ENCODE measurements around the gene TPCN1.

Gene TPCN1

GRCh38 chr12:113228394-113229028, 7.2 kb downstream of the TPCN1 start:
- Histone ChIP-seq H3K36me3 (ENCODE audit: insufficient read depth, low read length) (peaks cover 63% of the 10 kb centered on the region), H3K9me3 (ENCODE audit: low read length) (no peaks in the 10 kb centered on the region), H3K4me3 (ENCODE audit: low read depth in 1 of 2, low read length in 2 of 2) (no peak overlapping the region), H3K4me1 (ENCODE audit: insufficient read depth, low read length) (peaks cover 7% of the 10 kb centered on the region), H3K27ac (ENCODE audit: low read depth, low read length) (no peak overlapping the region), H3K27me3 (ENCODE audit: control insufficient read depth in 1 of 2, insufficient read depth in 2 of 2, low read length in 2 of 2) (no peaks in the 10 kb centered on the region), H3K9ac (ENCODE audit: low read length) (no peak overlapping the region)

DNA sequence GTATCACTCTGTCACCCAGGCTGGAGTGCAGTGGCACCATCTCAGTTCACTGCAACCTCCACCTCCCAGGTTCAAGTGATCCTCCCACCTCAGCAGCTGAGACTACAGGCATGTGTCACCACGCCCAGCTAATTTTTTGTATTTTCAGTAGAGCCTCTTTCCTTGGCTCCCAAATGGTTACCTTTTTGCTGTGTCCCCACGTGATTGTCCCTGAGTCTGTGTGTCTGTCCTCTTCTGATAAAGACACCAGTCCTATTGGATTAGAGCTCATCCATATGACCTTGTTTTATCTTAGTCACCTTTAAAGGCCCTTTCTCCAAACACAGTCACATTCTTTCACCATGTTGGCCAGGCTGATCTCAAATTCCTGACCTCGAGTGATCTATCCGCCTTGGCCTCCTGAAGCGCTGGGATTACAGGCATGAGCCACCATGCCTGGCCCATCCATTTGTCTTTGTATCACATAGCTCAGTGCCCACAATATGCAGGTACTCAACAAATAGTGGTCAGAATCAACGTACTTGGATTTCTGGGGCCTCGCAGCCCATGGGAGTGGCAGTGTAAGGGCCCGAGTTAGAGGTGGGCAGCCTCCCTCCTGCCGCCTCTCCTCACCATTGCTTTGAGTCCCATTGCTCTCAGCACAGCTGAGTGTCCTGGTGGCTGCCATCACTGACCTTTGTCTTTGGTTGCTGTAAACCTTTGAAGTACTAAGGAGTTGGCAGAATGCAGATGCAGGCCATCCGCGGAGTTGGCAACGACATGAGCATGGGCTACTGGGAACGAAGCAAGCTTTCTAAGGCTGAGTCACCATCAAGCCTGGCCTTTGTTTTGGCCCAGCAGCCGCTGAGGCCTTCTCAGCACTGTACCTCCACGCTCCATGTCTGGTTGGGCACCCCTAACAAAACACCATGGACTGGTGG, 9.3 kb downstream of the TPCN1 start:
- Histone ChIP-seq H3K4me1 (ENCODE audit: insufficient read depth, low read length) (no peaks in the 10 kb centered on the region), H3K27ac (ENCODE audit: low read depth, low read length) (no peak overlapping the region), H3K27me3 (ENCODE audit: control insufficient read depth in 1 of 2, insufficient read depth in 2 of 2, low read length in 2 of 2) (no peaks in the 10 kb centered on the region), H3K9me3 (ENCODE audit: low read length) (no peaks in the 10 kb centered on the region), H3K4me3 (ENCODE audit: low read depth in 1 of 2, low read length in 2 of 2) (no peak overlapping the region), H3K36me3 (ENCODE audit: insufficient read depth, low read length) (peaks cover 76% of the 10 kb centered on the region), H3K9ac (ENCODE audit: low read length) (no peak overlapping the region)

GRCh38 chr12:113231235-113232088, 10.2 kb downstream of the TPCN1 start:
- Histone ChIP-seq H3K4me1 (ENCODE audit: insufficient read depth, low read length) (no peaks in the 10 kb centered on the region), H3K27ac (ENCODE audit: low read depth, low read length) (no peak overlapping the region), H3K36me3 (ENCODE audit: insufficient read depth, low read length) (peaks cover 76% of the 10 kb centered on the region), H3K4me3 (ENCODE audit: low read depth in 1 of 2, low read length in 2 of 2) (no peak overlapping the region), H3K9ac (ENCODE audit: low read length) (no peak overlapping the region), H3K27me3 (ENCODE audit: control insufficient read depth in 1 of 2, insufficient read depth in 2 of 2, low read length in 2 of 2) (no peaks in the 10 kb centered on the region), H3K9me3 (ENCODE audit: low read length) (no peaks in the 10 kb centered on the region)

DNA sequence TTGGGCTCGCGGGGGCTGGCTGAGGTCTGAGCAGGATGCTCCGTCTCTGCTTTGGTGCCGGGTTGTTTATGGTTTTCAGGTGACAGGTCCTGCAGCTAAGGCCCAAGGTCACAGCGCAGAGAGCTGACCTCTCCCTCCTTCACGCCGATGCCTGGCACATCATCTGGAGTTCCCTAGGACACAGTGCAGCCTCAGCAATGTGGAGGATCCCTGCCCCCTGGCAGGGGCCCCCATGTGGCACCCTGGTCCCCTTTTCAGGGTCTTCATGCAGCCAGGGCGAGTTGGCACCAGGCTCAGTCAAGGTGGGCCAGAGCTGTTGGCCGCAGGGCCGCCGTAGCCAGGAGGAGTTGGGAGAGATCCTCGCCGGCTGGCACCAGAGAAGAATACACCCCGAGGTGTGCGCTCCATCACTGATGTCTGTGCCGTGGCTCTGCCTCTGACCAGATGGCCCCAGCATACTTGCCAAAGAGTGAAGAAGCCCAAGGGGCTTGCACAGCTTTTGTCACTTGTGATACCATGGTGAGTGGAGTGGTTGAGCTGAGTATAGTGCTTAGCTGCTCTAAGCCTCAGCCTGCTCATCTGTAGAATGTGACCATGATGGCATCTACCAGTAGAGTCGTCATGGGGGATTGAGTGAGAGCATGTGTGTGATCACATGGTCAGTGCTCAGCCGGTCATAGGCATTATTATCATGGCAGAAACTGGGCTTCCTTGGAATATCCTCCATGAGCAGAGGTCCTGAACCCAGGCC, 11.0 kb downstream of the TPCN1 start:
- no peak overlapping the region for H3K4me3 ChIP-seq (ENCODE audit: low read depth in 1 of 2, low read length in 2 of 2)
- H3K36me3 ChIP-seq (ENCODE audit: insufficient read depth, low read length), result peaks cover 68% of the 10 kb centered on the region
- peaks cover 3% of the 10 kb centered on the region for H3K4me1 ChIP-seq (ENCODE audit: insufficient read depth, low read length)
- H3K27ac ChIP-seq (ENCODE audit: low read depth, low read length), result no peak overlapping the region
- no peaks in the 10 kb centered on the region for H3K9me3 ChIP-seq (ENCODE audit: low read length)
- H3K9ac ChIP-seq (ENCODE audit: low read length), result no peak overlapping the region
- H3K27me3 ChIP-seq (ENCODE audit: control insufficient read depth in 1 of 2, insufficient read depth in 2 of 2, low read length in 2 of 2), result no peaks in the 10 kb centered on the region

GRCh38 chr12:113232840-113233585, 11.7 kb downstream of the TPCN1 start:
- Histone ChIP-seq H3K27ac (ENCODE audit: low read depth, low read length) (no peak overlapping the region), H3K4me1 (ENCODE audit: insufficient read depth, low read length) (peaks cover 3% of the 10 kb centered on the region), H3K27me3 (ENCODE audit: control insufficient read depth in 1 of 2, insufficient read depth in 2 of 2, low read length in 2 of 2) (no peaks in the 10 kb centered on the region), H3K9me3 (ENCODE audit: low read length) (no peaks in the 10 kb centered on the region), H3K4me3 (ENCODE audit: low read depth in 1 of 2, low read length in 2 of 2) (no peak overlapping the region), H3K9ac (ENCODE audit: low read length) (no peak overlapping the region), H3K36me3 (ENCODE audit: insufficient read depth, low read length) (peaks cover 61% of the 10 kb centered on the region)

- Histone ChIP-seq H3K9me3 (ENCODE audit: low read length) (no peaks in the 10 kb centered on the region), H3K36me3 (ENCODE audit: insufficient read depth, low read length) (peaks cover 59% of the 10 kb centered on the region), H3K27ac (ENCODE audit: low read depth, low read length) (no peak overlapping the region), H3K4me3 (ENCODE audit: low read depth in 1 of 2, low read length in 2 of 2) (no peak overlapping the region), H3K4me1 (ENCODE audit: insufficient read depth, low read length) (peaks cover 3% of the 10 kb centered on the region), H3K9ac (ENCODE audit: low read length) (no peak overlapping the region), H3K27me3 (ENCODE audit: control insufficient read depth in 1 of 2, insufficient read depth in 2 of 2, low read length in 2 of 2) (no peaks in the 10 kb centered on the region)
Observed at GRCh38 chr12:113233967-113234366, 12.7 kb downstream of the TPCN1 start.

DNA sequence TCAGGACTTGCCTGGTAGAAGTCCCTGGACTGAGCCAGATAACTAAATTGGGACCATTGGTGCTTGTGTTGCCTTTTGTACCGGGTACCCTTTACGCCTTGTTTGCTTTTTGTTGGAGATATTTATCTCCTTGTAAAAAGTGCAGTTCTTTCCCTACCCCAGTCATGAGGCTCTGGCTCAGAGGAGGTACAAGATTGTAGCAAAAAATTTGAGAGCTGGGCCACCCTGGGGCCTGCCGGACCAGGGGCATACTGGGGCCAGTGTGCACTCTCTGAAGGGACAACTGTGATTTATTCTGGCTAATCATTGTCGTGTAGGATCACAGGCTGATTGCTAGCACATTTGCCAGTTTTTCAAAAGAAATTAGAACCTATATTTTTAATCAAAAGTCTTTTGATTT, 13.2 kb downstream of the TPCN1 start:
- peaks cover 8% of the 10 kb centered on the region for H3K4me1 ChIP-seq (ENCODE audit: insufficient read depth, low read length)
- peaks cover 58% of the 10 kb centered on the region for H3K36me3 ChIP-seq (ENCODE audit: insufficient read depth, low read length)
- no peak overlapping the region for H3K27ac ChIP-seq (ENCODE audit: low read depth, low read length)
- H3K9ac ChIP-seq (ENCODE audit: low read length), result no peak overlapping the region
- H3K4me3 ChIP-seq (ENCODE audit: low read depth in 1 of 2, low read length in 2 of 2), result no peak overlapping the region
- no peaks in the 10 kb centered on the region for H3K9me3 ChIP-seq (ENCODE audit: low read length)
- H3K27me3 ChIP-seq (ENCODE audit: control insufficient read depth in 1 of 2, insufficient read depth in 2 of 2, low read length in 2 of 2), result no peaks in the 10 kb centered on the region

DNA sequence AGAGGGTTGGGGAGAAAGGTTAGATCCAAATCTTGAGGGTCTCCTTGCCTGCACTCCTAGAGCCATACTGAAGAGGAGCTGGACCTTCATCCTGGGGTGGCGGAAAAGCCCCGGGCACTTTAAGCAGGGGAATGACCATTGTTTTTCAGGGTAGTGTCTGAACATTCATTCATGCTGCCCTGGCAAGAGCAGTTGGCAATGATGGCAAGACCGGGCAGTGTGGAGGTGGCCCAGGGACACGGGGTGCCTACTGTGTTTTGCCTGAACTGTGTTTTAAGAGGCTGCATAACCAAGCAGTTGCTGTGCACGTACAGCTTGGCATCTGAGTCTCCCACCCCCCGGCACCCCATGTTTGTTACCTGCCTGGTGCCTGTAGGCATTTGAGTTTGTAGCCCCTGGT, 14.7 kb downstream of the TPCN1 start:
- H3K9ac ChIP-seq (ENCODE audit: low read length), result no peak overlapping the region
- peaks cover 45% of the 10 kb centered on the region for H3K36me3 ChIP-seq (ENCODE audit: insufficient read depth, low read length)
- no peak overlapping the region for H3K4me3 ChIP-seq (ENCODE audit: low read depth in 1 of 2, low read length in 2 of 2)
- H3K27ac ChIP-seq (ENCODE audit: low read depth, low read length), result no peak overlapping the region
- H3K27me3 ChIP-seq (ENCODE audit: control insufficient read depth in 1 of 2, insufficient read depth in 2 of 2, low read length in 2 of 2), result no peaks in the 10 kb centered on the region
- no peaks in the 10 kb centered on the region for H3K9me3 ChIP-seq (ENCODE audit: low read length)
- peaks cover 20% of the 10 kb centered on the region for H3K4me1 ChIP-seq (ENCODE audit: insufficient read depth, low read length)

DNA sequence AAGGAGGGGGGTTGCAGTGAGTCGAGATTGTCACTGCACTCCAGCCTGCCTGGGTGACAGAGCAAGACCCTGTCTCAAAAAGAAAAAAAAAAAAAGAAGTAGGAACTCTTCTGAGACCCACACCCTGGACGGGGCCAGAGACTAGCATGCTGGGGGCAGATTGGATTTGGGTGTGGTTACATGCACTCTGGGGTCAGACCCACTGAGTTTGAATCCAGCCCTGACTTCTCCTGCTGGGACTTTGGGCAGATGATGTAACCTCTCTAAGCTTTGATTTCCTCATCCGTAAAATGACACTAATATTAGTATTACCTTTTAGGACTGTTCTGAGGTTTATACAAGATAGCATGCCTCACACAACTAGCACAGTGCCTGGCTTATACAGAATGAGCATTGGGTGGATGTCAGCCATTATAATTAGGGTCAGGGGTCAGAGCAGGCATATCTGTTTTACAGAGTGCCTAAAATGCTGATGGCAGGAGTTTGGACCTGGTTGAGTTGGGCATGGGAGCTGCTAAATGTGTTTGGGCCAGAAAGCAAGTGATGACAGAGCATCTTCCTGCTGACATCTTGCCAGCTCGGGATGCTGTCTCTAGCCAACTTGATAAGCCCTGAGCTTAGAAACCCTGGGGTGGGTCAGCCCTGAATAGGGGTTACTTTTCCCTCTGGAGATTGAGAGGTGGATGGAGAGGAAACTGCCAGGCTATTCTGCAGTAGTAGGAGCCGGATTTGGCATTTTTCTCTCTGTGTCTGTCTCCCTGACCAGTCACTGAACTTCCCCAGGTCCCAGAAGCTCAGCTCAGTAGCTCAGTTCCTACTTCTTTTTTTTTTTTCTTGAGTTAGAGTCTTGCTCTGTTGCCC, 15.5 kb downstream of the TPCN1 start:
- Histone ChIP-seq H3K9ac (ENCODE audit: low read length) (no peak overlapping the region), H3K36me3 (ENCODE audit: insufficient read depth, low read length) (peaks cover 37% of the 10 kb centered on the region), H3K4me3 (ENCODE audit: low read depth in 1 of 2, low read length in 2 of 2) (no peak overlapping the region), H3K9me3 (ENCODE audit: low read length) (no peaks in the 10 kb centered on the region), H3K4me1 (ENCODE audit: insufficient read depth, low read length) (peaks cover 22% of the 10 kb centered on the region), H3K27me3 (ENCODE audit: control insufficient read depth in 1 of 2, insufficient read depth in 2 of 2, low read length in 2 of 2) (no peaks in the 10 kb centered on the region), H3K27ac (ENCODE audit: low read depth, low read length) (no peak overlapping the region)

GRCh38 chr12:113237748-113238147, 16.5 kb downstream of the TPCN1 start:
- Histone ChIP-seq H3K9me3 (ENCODE audit: low read length) (no peaks in the 10 kb centered on the region), H3K36me3 (ENCODE audit: insufficient read depth, low read length) (peaks cover 31% of the 10 kb centered on the region), H3K9ac (ENCODE audit: low read length) (no peak overlapping the region), H3K27ac (ENCODE audit: low read depth, low read length) (no peak overlapping the region), H3K4me3 (ENCODE audit: low read depth in 1 of 2, low read length in 2 of 2) (no peak overlapping the region), H3K27me3 (ENCODE audit: control insufficient read depth in 1 of 2, insufficient read depth in 2 of 2, low read length in 2 of 2) (no peaks in the 10 kb centered on the region), H3K4me1 (ENCODE audit: insufficient read depth, low read length) (peaks cover 22% of the 10 kb centered on the region)

Measured in muscle layer of colon (tissue), 2 donors.